ENCODE data around the gene SLC4A9.

Gene SLC4A9

GRCh38 chr5:140381972-140382371 lies 22.0 kb downstream of the SLC4A9 start:
- H3K4me3 ChIP-seq (ENCODE audit: low read depth, low read length), result no peak overlapping the region
- no peak for DNase-seq (ENCODE audit: low read depth)

DNA sequence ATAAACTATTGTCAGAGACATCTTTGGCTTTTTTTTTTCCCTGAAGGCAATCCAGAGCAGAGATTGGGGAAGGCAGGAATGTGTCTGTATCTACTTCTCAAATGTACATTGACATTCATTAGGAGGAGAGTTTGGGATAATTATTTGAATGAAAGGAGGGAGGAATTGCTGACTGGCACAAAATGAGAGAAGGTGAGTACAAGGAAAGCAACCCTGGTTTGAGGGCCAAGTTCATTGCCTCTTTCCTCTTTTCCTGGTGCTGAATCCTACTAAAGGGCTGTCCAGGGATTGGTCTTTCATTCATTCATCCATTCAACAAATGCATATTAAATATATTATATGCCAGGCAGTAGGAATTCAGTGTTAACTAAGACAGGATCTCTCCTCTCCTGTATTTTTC lies 22.9 kb downstream of the SLC4A9 start:
- TF ChIP-seq, protein P1, sequence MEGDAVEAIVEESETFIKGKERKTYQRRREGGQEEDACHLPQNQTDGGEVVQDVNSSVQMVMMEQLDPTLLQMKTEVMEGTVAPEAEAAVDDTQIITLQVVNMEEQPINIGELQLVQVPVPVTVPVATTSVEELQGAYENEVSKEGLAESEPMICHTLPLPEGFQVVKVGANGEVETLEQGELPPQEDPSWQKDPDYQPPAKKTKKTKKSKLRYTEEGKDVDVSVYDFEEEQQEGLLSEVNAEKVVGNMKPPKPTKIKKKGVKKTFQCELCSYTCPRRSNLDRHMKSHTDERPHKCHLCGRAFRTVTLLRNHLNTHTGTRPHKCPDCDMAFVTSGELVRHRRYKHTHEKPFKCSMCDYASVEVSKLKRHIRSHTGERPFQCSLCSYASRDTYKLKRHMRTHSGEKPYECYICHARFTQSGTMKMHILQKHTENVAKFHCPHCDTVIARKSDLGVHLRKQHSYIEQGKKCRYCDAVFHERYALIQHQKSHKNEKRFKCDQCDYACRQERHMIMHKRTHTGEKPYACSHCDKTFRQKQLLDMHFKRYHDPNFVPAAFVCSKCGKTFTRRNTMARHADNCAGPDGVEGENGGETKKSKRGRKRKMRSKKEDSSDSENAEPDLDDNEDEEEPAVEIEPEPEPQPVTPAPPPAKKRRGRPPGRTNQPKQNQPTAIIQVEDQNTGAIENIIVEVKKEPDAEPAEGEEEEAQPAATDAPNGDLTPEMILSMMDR (IDR thresholded peaks at IDR 0.05; ENCODE audit: control insufficient read depth, extremely low read depth, insufficient read depth), result no peak
- DNase-seq (ENCODE audit: low read depth), result no peak
- no peak overlapping the region for H3K4me3 ChIP-seq (ENCODE audit: low read depth, low read length)

More at GRCh38 chr5:140381972-140382371, 22.0 kb downstream of the SLC4A9 start:
- TF ChIP-seq, protein P1 (IDR thresholded peaks at IDR 0.05; ENCODE audit: control insufficient read depth, extremely low read depth, insufficient read depth), result no peak

DNA sequence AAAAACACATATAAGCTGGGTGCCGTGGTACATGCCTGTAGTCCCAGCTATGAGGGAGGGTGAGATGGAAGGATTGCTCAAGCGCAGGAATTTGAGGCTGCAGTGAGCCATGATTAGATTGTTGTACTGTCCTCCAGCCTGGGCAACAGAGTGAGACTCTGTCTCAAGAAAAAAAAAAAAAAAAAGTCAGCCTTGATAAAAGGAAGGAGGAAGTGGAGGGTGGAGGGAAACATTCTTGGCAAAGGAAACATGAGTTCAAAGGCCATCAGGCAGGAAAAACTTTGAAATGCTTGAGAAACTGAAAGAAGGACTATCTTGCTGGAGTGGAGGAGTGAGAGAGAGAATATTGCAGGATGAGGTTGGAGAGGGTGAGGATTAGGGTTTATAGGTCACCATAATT lies 23.3 kb downstream of the SLC4A9 start:
- no peak for DNase-seq (ENCODE audit: low read depth)
- no peak overlapping the region for H3K4me3 ChIP-seq (ENCODE audit: low read depth, low read length)
- TF ChIP-seq, protein P1 (IDR thresholded peaks at IDR 0.05; ENCODE audit: control insufficient read depth, extremely low read depth, insufficient read depth), result no peak

- no peak overlapping the region for H3K4me3 ChIP-seq (ENCODE audit: low read depth, low read length)
- no peak for DNase-seq (ENCODE audit: low read depth)
- TF ChIP-seq, protein P1 (IDR thresholded peaks at IDR 0.05; ENCODE audit: control insufficient read depth, extremely low read depth, insufficient read depth), result no peak
Measured at GRCh38 chr5:140388052-140388451, 28.1 kb downstream of the SLC4A9 start.

DNA sequence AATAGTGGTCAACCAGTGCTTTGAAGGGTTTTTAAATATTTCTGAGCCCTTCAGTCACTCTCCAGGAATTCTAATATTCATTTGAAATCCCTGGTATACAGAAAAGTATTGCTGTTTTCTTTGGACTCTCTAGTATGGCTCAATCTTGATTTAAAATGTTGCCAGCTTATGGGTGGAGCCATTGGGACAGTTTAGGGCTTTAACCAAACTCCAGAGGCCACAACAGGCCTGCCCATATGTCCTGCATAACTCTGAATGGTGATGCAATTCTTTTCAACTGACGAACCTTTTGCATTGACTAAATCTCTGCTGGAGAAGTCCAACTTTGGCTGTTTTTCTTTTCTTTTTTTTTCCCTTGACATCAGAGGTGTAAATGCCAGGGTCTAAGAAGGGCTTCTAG lies 31.3 kb downstream of the SLC4A9 start:
- no peak for DNase-seq (ENCODE audit: low read depth)
- TF ChIP-seq, protein P1 (IDR thresholded peaks at IDR 0.05; ENCODE audit: control insufficient read depth, extremely low read depth, insufficient read depth), result no peak
- H3K4me3 ChIP-seq (ENCODE audit: low read depth, low read length), result no peak overlapping the region

- no peak overlapping the region for H3K4me3 ChIP-seq (ENCODE audit: low read depth, low read length)
- TF ChIP-seq, protein P1 (IDR thresholded peaks at IDR 0.05; ENCODE audit: control insufficient read depth, extremely low read depth, insufficient read depth), result no peak
- no peak for DNase-seq (ENCODE audit: low read depth)
Measured at GRCh38 chr5:140391732-140392131, 31.7 kb downstream of the SLC4A9 start.

GRCh38 chr5:140393738-140394137 lies 33.7 kb downstream of the SLC4A9 start:
- no peak overlapping the region for H3K4me3 ChIP-seq (ENCODE audit: low read depth, low read length)
- DNase-seq (ENCODE audit: low read depth), result no peak
- TF ChIP-seq, protein P1 (IDR thresholded peaks at IDR 0.05; ENCODE audit: control insufficient read depth, extremely low read depth, insufficient read depth), result no peak

Measured in LNCaP clone FGC (cell line).